Measurements from ENCODE around the gene SHISA6.

The SHISA6 gene

DNA sequence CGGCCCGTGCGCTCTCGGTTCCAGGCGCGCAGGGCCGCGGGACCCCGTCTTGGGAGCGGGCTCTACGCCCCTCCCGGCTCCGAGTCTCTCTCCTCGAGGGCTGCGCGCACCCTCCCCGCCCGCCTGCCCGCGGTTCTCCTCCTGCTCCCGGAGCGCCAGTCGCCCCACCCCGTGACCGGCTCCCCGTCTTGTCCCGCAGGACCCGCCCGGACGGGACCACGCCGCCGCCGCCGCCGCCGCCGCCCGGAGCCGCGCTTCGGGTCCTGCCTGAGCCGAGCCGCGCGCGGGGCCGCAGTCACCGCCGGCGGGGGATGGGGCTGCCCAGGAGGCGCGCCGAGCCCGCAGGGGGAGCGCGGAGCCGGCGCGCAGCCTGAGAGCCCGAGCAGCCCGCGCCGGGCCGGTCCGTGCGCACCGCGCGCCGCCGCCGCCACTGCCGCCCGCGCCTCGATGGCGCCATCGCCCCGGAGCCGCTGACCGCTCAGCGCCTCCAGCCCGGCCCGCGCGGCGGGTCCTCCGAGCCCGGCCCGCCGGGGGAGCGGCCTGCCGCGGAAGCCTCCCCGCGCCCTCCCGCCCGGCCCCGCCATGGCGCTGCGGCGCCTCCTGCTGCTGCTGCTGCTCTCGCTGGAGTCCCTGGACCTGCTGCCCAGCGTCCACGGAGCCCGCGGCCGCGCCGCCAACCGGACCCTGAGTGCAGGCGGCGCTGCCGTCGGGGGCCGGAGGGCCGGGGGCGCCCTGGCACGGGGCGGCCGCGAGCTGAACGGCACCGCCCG, at the start of gene SHISA6:
TSS of gene SHISA6 (plus strand) at position 373 of the 770 bp plus-strand sequence.
- no peak for DNase-seq

DNA sequence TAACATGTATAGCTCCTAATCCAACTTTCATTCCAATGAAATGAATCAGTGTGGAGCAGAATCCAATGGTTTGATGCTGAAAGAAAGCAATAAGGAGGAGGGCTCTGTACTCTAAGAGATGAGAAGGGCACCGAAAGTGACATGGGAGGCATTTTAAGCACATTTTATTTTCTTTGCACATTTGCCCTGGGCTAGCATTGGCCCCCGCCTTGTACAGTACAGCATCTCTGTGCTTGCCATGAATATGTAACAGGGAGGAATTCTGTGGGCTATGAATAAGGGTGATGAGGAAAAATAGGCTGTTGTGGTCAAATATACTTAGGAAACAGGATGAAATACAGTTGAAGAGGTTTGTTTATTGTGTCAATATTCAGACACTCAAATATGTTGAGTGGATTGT, 45.2 kb upstream of the SHISA6 start:
- no peak for DNase-seq

DNA sequence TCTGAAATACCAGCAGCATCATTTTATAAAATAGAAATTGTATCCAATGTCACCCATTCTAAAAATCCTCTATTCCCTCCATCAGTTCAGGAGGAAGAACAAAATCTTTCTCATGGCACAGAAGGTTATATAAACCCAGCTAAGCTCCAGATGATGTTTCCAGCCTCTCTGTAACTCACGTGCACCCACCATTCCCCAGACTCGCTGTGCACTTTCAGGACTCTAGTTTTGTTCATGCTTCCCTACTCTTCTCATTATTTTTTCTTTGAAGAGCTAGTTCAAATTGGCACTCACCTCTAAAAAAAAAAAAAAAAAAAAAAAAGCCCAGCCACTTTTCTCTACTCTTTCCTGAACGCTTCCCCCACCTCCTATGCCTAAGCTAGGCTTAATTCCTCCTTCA, 36.0 kb upstream of the SHISA6 start:
- no peak for DNase-seq

DNA sequence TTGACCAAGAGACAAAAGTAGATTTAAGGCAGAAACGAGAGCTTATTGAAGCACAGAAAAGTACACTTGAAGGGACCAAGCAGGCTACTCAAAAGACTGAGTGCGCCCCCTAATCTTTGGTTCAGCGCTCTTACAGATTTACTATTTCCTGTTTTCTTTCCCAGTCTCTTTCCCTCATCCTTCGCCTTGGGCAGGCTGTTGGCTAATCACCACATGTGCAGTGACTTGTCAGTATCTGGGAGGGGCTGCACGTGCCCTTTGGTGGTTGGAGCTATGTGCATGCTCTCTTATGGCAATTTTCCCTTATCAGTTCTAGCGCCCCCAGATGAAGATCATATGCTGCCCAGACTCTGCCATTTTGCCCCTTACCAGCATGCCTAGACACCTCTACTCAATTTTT, 35.4 kb upstream of the SHISA6 start:
- DNase-seq, result no peak

DNA sequence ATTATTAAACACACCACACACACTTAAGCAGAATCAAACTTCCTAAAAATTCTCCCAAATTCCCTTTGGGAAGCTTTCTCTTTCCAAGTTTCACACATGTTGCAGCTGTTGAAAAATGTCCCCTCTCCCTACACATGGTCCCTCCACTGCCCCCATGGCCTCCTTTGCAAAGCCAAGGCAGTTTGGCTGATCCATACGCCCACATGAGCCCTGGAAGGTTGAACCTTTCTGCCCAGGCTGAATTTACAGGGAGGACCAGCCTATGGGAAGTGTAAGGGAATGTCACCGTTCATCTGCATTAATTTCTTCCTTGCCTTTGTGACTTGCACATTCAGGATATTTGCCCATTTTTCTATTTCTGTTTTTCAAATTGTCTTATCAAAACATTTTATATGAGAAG, 31.1 kb upstream of the SHISA6 start:
- DNase-seq, result no peak

DNA sequence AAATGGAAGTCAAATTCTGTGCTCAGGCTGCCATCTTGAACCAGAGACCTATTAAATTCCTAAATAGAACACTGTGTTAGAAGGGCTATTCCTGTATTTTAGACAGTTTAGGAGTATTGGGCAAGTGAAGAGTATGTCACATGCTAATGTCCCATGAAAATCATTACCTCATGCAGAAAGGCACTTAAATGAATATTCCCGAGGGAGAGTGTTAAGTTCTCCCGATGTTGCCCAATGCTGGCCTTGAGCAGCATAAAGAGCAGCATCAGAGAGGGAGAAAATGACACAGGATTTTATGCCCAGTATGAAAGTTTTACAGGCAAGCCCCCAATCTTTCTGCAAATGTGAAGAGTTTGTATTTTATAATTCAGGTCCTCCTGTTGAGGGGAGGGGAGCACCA, 28.2 kb upstream of the SHISA6 start:
- no peak for DNase-seq

DNA sequence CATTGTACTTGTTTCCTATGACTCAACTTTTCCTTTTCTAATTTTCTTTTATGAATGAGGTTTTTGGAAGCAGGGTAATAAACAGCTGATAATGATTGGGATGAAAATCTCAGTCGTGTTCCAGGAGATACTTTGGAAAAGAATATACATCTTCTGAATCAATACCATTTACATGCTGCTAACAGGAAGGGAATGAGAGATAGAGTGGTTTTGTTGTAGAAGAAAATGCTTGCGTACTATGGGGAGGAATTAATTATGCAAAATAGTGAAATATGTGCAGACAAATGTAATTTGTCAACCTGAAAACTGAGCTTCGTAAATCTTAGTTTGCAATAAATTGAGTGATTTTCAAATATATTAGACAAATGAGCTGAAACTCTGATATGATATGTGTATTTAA, 24.0 kb upstream of the SHISA6 start:
- DNase-seq, result no peak

DNA sequence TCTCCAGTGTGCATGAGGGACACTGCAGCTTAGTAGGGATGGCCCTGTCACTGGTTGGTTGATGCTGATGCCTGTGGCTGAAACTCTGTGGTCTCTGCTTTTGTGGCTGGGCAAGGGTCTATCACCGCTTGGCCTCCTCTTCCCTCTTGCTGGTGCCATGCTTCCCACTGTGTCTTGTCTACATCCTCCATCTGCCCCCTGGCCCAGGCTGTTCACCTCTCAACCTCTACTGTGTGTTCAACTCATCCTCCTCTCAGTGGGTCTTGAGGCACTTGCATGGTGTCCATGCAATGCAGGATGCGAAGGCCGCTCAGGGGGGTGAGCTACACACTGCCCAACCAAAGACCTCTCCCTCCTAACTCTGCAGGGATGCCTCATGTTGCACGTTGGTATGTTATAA, 19.8 kb upstream of the SHISA6 start:
- DNase-seq, result no peak

DNA sequence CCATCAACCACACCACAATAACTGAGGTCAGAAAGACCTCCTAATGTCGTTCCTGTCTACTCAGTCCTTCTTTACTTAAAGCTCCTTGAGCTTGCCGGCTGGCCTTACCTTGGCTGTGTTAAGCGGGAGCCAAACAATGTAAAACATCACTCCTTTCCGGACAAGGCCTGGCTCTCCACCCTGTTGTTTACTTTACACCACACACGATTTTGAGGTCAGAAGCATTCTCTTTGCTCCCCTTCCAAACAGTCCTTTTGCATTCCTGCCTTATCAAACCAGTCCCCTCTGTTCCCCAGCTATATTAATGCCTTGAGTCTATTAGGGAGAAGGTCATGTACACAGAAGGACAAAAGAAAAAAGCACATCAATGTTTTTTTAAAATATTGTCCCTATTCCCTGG, 19.3 kb upstream of the SHISA6 start:
- DNase-seq, result no peak

DNA sequence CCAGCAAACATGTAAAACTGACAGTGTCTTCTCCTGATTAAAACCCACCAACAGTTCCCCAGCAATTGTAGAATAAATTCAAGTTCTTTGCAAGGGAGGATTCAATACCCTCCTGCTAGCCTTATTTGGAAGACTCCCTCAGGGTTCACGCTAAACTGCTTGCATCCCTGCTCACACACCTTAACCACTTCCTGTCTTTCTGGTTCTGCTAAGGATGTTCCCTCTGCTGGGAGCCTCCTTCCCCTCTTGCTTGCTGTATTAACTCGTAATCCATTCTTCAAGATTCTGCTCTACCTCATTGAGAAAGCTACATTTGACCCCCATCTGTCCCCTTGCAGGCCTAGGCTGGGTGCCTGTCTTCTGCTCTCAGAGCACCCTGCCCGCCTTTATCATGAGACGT, 2.3 kb upstream of the SHISA6 start:
- no peak for DNase-seq

DNA sequence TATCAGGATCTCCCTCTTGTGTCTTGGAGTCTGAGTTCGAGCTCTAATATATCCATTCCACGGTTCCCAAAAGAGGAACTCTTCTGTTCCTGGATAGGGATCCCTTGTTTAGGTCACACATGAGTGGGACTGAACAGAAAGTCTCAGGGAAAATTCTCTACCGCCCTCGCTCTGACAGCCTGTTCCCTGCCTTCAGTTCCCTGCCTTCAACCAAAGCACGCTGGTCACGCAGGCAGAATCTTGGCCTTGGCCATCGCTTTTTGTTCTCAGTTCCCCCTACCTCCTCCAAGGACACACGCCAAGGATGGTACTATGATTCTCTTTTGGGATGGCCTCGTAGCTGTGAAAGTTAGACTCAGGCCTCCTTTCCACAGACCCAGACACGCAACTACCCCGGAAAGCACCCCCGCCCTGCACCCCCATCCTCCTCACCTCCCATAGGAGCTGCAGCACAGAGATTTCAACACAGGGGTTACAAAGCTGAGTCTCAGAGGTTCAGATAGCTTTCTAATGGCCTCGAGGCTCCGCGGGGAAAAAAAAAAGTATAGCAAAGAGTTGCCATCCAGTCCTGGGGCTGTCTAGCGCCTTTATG, 1.5 kb upstream of the SHISA6 start:
- DNase-seq, result no peak

DNA sequence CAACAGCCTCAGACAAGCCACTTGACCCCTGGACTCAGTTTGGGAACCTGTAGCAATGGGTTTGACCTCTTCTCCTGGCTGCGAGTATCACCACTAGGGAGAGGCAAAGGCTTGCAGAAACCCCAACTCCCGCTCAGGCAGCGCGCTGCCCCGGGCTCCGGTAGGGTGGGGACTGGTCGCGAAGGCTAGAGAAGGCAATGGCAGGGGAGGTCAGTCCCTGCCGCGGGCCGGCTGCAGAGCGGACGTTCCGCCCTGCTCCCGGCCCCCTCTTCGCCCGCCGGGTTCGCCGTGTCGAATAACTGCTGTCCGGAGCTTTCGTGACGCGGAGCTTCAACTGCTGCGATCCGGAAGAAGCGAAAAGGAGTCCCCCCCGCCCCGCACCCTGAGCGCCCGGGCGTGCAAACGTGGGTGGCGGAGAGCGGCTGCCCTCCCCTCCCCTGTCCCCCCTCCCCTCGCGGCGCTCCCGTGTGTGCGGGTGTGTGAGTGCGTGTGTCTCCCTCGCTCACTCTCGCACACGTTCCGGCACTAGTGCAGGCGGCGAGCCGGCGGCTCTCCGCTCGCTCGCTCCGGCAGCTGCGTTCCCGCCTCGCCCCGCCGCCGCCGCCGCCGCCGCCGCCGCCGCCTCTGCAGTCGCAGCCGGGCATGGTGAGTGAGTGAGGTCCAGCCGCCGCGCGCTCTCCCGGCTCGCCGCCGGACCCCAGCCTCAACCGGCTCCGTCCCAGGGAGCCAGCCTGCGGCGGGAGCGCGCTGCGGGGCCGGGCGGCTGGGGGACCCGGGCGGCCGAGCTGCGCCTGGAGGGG, 772 bp upstream of the SHISA6 start:
- DNase-seq, result no peak

DNA sequence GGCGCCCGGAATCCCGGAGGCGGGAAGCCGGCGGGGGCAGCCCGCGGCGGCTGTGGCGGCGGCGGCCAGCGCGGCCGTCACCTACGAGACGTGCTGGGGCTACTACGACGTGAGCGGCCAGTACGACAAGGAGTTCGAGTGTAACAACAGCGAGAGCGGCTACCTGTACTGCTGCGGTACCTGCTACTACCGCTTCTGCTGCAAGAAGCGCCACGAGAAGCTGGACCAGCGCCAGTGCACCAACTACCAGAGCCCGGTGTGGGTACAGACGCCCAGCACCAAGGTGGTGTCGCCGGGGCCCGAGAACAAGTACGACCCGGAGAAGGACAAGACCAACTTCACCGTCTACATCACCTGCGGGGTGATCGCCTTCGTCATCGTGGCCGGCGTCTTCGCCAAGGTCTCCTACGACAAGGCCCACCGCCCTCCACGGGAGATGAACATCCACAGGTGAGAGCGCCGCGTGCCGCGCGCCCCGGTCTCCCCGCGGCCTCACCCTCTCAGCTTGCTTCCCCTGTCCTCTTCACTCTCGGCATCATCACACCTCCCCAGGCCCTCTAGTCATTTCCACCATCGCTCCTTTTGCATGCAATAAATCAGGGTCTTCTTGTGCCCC, 706 bp downstream of the SHISA6 start:
- no peak for DNase-seq

DNA sequence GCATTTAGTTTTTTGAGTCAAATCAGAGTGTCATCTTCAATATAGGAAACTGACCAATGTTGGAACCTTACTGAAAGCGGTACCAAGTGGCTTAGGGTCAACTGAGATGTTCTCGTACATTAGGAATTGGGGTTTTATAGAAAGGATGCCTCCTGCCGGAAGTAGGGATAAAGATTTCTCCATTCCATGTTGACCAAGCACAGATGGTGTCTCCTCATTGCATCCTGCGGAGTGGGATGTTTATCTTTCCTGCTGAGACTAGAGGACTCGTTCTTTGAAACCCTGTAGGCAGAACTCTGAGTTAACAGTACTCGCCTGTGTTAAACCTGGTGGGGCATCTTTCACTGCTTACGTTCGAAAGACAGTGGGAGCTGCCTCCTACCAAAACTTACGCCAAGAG, 1.4 kb downstream of the SHISA6 start:
- no peak for DNase-seq

DNA sequence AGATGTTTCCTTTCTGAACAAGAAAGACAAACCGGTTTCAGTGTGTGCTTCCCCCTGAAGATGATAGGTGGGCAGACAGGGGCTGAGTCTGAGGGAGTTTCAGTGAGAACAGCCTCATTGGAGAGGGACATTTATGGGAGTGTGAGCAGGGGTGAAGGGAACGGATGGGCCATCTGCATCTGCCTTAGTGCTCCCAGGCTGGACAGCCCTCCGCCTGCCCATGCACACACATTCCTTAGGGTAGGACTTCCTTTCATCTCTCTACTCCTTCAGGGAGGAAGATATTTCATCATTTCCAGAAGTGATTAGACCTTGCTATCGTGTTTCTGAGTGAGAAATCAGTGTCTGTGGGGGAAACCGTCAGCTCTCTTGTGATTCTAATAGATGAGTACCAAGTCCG, 3.8 kb downstream of the SHISA6 start:
- no peak for DNase-seq

DNA sequence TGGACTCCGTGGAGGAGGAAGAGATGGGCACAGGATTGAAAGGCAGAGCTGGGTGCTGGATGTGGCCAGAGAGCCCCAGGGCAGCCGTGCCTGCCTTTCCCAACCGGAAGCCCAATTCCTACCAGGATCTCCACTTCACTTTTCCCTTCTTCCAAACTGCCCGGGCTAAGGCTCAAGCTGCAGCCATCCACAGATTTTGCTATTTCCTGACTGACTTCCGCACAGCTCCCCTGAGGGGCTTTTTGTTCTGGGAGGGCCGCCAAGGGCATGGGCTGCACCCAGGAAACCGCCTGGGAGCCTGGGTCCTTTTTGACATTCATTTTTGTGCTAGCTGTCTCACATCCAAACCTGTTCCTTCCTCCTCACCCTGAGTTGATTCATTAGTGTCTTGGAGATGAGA, 4.2 kb downstream of the SHISA6 start:
- no peak for DNase-seq

DNA sequence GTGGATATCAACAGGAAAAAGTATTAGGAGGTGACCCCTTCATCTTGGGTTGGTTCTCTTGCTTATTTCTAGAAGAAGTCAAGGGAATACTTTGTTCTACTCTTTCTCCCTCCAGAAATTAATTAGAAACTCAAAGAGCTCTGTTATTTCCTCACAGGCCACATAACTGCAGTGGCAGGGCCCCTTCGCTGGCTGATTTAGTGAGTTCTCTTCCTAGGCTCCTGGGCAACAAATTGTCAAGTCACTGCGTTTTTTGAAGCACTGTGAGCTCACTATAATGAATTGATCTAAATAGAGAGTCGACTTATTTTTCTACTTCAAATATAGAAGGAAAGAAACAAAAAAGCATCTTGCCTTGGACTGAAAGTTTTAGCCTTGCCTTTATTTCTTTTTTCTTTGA, 4.8 kb downstream of the SHISA6 start:
- DNase-seq, result no peak

DNA sequence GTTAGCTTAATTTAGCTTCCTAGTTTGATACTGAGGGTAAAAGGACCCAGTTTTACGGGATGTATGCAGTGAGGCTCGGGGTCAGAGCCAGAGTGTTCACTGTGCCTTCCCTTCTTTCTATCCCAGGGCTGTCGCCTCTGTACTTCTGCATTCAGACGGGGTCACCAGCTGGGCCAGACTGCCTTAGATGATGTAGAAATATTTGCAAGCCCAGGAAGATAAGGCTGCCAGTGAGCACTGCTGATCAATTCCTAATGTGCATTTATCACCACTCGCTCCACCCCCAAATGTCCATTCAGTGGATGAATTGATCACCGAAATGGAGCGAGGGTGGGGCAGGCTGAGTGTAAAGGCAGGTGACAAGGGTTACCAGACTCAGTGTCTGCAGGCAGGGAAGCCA, 9.1 kb downstream of the SHISA6 start:
- no peak for DNase-seq

DNA sequence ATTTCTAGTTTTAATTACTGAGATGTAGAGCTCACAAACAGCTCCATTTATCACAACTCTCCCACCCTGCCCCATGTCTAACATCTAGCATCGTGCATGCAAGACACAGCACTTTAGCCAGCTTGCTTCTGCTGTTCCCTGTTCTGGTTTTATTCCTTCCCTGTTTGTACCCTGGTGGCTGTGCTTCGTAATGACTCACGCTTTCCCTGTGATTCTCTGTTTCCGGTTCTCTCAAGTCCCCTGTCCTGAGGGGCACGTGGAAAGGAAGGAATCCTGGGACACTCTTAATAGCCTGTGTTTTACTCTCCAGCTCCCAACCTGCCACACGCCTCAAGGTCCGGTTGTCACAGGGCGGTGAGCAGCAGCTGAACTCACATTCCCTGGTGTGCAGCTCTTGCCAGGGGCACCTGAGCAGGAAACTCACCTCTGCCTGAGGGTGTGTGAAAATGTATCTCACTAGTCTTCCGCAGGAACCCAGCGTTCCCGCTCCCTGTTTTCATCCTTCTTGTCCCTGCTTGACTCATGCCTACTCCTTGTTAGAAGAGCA, 10.6 kb downstream of the SHISA6 start:
- no peak for DNase-seq

DNA sequence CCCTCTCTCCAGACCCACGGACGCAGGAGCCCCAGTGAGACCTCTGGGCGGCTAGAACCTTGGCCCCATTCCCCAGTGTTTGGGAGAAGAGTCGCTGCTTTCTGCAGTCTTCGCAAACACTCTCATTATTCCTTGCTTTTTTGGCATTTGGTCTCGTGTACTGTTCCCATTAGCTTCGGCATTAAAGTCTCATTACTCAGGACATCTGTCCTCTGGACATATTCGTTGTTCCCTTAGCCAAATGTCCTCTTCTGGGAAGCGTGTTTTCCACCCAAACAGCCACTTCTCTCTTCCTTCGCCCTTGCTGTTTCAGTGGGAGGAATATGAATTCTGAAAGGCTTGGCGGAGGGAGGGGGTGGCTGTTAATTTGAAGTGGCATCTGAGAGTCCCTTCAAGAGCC, 11.1 kb downstream of the SHISA6 start:
- DNase-seq, result no peak

DNA sequence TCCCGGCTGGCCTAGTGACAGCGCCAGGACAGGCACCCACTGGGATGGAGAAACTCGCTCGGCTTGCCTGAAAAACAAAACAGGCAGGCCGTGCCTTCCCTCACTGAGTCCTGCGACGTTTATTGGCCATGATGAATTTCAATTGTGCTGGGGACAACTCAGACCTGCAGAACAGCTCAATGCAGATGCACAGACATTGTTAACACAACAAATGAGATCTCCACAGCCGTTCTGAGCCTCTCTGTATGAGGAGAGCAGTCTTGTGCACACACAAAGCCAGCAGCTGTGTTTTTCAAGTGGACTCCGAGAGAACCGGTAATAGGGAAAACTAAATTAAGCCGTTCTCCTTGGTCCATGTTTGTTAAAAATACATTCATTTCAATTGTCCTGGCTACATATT, 15.9 kb downstream of the SHISA6 start:
- no peak for DNase-seq

DNA sequence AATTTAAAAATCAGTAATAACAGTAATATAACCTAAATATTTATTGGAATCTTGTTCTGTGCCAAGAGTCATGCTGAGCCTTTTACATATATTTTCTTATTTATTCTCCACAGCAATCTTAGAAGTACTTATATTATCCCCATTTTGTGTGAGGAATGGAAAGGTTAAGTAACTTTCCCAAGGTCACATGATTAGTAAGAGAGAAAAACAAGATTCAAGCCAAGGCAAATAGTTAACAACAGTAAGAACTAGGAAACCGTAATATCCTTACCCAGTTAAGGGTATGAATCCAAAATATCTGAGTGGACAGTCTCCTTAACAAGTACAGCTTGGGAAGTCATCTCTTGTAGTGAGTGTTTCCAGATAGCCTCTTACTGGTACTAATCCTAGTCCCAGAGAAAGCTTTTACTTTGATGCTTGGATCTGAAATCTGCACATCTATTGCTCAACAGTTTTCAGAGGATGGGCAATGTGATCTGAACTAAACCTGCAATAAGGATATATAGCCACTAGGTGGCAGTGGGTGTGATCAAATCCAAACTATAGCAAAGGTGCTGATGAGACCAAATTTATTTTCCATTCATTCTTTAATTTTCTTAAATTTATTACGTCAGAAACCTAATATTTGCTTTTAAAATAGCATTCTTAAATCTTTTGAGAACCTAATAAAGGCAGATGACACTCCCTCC, 23.3 kb downstream of the SHISA6 start:
- no peak for DNase-seq
